Activated CD4-positive, alpha-beta memory T cell treated with anti-CD3 and anti-CD28 coated beads, Interleukin-2, amount 10 ng/mL, durations not matched to agents 7 days and 5 days (primary cell): ENCODE measurements around the gene DNAJC13. TPM values are rescaled to one million over a fixed set of nuclear protein-coding genes. Genes with fewer than 3 reads are reported as not detected.
A peak's percentile ranks its signal among the peaks of the same experiment; 100 is the strongest.
"Not testable (repeated sequence)": the region's sequence is repeated elsewhere in the genome, so short reads cannot be mapped to it uniquely, and the experiment has no call there.

ENCODE experiments used
- CTCF ChIA-PET: fragments of 350-600 bp; sonication (Branson Sonifier 250); formaldehyde crosslinking; loops from one replicate; lab custom pipeline; 2021; ENCODE audit warnings: antibody characterized with exemption, inconsistent platforms; lab: Charles Lee
- POLR2A ChIA-PET: fragments of 350-600 bp; sonication (Branson Sonifier 250); formaldehyde crosslinking; loops from one replicate; lab custom pipeline; 2021; ENCODE audit warnings: antibody characterized with exemption; lab: Charles Lee
- DNase-seq: peaks from one replicate; pipeline ENCODE4 v3.0.0-alpha.2; 2020
- H3K27ac Mint-ChIP-seq: one replicate; pipeline ENCODE4 v1.8.0; 2021; ENCODE audit warnings: mild to moderate bottlenecking, mixed read lengths
- H3K27me3 Mint-ChIP-seq: one replicate; pipeline ENCODE4 v1.8.0; 2021; ENCODE audit warnings: mixed read lengths
- H3K36me3 Mint-ChIP-seq: one replicate; pipeline ENCODE4 v1.8.0; 2021; ENCODE audit warnings: low read depth, mixed read lengths
- H3K4me1 Mint-ChIP-seq: one replicate; pipeline ENCODE4 v1.8.0; 2021; ENCODE audit warnings: mixed read lengths
- H3K4me3 Mint-ChIP-seq: one replicate; pipeline ENCODE4 v1.8.0; 2021; ENCODE audit warnings: mild to moderate bottlenecking, mixed read lengths
- H3K9me3 Mint-ChIP-seq: one replicate; pipeline ENCODE4 v1.8.0; 2021; ENCODE audit warnings: mixed read lengths
- total RNA-seq, 2 experiments: library from RNA; stranded (reverse); gene quantifications; one replicate each; pipeline ENCODE4 v1.2.3, GENCODE V29; 2021

Gene DNAJC13
- total RNA-seq, 2 experiments from 2014 or later, result 31.0 to 36.7 TPM

GRCh38 chr3:132392675-132393074 is 24.6 kb upstream of the DNAJC13 start:
- H3K36me3 Mint-ChIP-seq, H3K27ac Mint-ChIP-seq, H3K4me3 Mint-ChIP-seq, H3K4me1 Mint-ChIP-seq, DNase-seq, H3K27me3 Mint-ChIP-seq, H3K9me3 Mint-ChIP-seq, CTCF ChIA-PET, POLR2A ChIA-PET: not testable (repeated sequence)

GRCh38 chr3:132394320-132394719 is 23.0 kb upstream of the DNAJC13 start:
- Mint-ChIP-seq H3K36me3 (no peaks in the 10 kb centered on the region), H3K27ac (no peak overlapping the region), H3K4me3 (no peak overlapping the region), H3K27me3 (peaks cover 9% of the 10 kb centered on the region), H3K4me1 (no peaks in the 10 kb centered on the region), H3K9me3 (no peaks in the 10 kb centered on the region)
- ChIA-PET CTCF (no interaction called here), POLR2A (no interaction called here)
- DNase-seq, result no peak

- H3K9me3 Mint-ChIP-seq, result no peaks in the 10 kb centered on the region
- H3K27me3 Mint-ChIP-seq, result peaks cover 7% of the 10 kb centered on the region
- CTCF ChIA-PET, result no interaction called here
- no peak for DNase-seq
- no peaks in the 10 kb centered on the region for H3K36me3 Mint-ChIP-seq
- H3K27ac Mint-ChIP-seq, result no peak overlapping the region
- POLR2A ChIA-PET, result no interaction called here
- H3K4me3 Mint-ChIP-seq, result no peak overlapping the region
- no peaks in the 10 kb centered on the region for H3K4me1 Mint-ChIP-seq
Measured at GRCh38 chr3:132395126-132395525, 22.2 kb upstream of the DNAJC13 start.

- H3K4me3 Mint-ChIP-seq, result no peak overlapping the region
- no peaks in the 10 kb centered on the region for H3K9me3 Mint-ChIP-seq
- H3K27ac Mint-ChIP-seq, result no peak overlapping the region
- no peak for DNase-seq
- POLR2A ChIA-PET, result no interaction called here
- CTCF ChIA-PET, result interaction anchor here (5.8 kb wide), 1 partner anchor 44 kb away, joined by 56 read pairs; no protein-coding TSS in a partner anchor
- no peaks in the 10 kb centered on the region for H3K4me1 Mint-ChIP-seq
- no peaks in the 10 kb centered on the region for H3K36me3 Mint-ChIP-seq
- peaks cover 7% of the 10 kb centered on the region for H3K27me3 Mint-ChIP-seq
Measured at GRCh38 chr3:132396255-132396654, 21.0 kb upstream of the DNAJC13 start.

GRCh38 chr3:132396776-132397175 is 20.5 kb upstream of the DNAJC13 start:
- POLR2A ChIA-PET, result not testable (repeated sequence)

GRCh38 chr3:132399054-132399929 is 18.0 kb upstream of the DNAJC13 start:
- Mint-ChIP-seq H3K27ac (no peak overlapping the region), H3K4me3 (no peak overlapping the region), H3K9me3 (no peaks in the 10 kb centered on the region), H3K36me3 (no peaks in the 10 kb centered on the region), H3K4me1 (no peaks in the 10 kb centered on the region), H3K27me3 (peaks cover 10% of the 10 kb centered on the region)
- ChIA-PET POLR2A (interaction anchor here (1.2 kb wide), 1 partner anchor 18 kb away, joined by 3 read pairs; the partner anchor contains the start of gene DNAJC13), CTCF (interaction anchor here (0.7 to 5.8 kb wide), 7 partner anchors 10 to 603 kb away, joined by 3 to 56 read pairs (median 5); partner anchors contain the start of gene DNAJC13)
- peak; percentile 26 for DNase-seq

More at GRCh38 chr3:132396776-132397175, 20.5 kb upstream of the DNAJC13 start:
- H3K4me1 Mint-ChIP-seq, H3K36me3 Mint-ChIP-seq, H3K4me3 Mint-ChIP-seq, DNase-seq, H3K27ac Mint-ChIP-seq, H3K27me3 Mint-ChIP-seq, H3K9me3 Mint-ChIP-seq: not testable (repeated sequence)
- CTCF ChIA-PET, result interaction anchor here (3.4 to 5.8 kb wide), 2 partner anchors 44 to 54 kb away, joined by 12 to 56 read pairs; no protein-coding TSS in a partner anchor

GRCh38 chr3:132401255-132401654 is 16.0 kb upstream of the DNAJC13 start:
- Mint-ChIP-seq H3K4me1 (no peaks in the 10 kb centered on the region), H3K27ac (no peak overlapping the region), H3K27me3 (peaks cover 13% of the 10 kb centered on the region), H3K9me3 (no peaks in the 10 kb centered on the region), H3K36me3 (no peaks in the 10 kb centered on the region), H3K4me3 (no peak overlapping the region)
- POLR2A ChIA-PET, result no interaction called here
- CTCF ChIA-PET, result interaction anchor here (1.1 to 5.8 kb wide), 3 partner anchors 16 to 150 kb away, joined by 3 to 56 read pairs (median 9); partner anchors contain the start of gene DNAJC13
- DNase-seq, result no peak

- no peaks in the 10 kb centered on the region for H3K36me3 Mint-ChIP-seq
- CTCF ChIA-PET, result no interaction called here
- no peaks in the 10 kb centered on the region for H3K9me3 Mint-ChIP-seq
- no peak overlapping the region for H3K4me3 Mint-ChIP-seq
- H3K27me3 Mint-ChIP-seq, result peaks cover 16% of the 10 kb centered on the region
- POLR2A ChIA-PET, result interaction anchor here (0.5 to 1.2 kb wide), 2 partner anchors 13 to 169 kb away, joined by 3 read pairs; partner anchors contain the start of gene DNAJC13
- no peak overlapping the region for H3K27ac Mint-ChIP-seq
- no peak for DNase-seq
- H3K4me1 Mint-ChIP-seq, result no peaks in the 10 kb centered on the region
Measured at GRCh38 chr3:132404276-132404675, 13.0 kb upstream of the DNAJC13 start.

- CTCF ChIA-PET, result no interaction called here
- Mint-ChIP-seq H3K27me3 (peaks cover 19% of the 10 kb centered on the region), H3K4me1 (no peaks in the 10 kb centered on the region), H3K27ac (no peak overlapping the region), H3K36me3 (no peaks in the 10 kb centered on the region), H3K4me3 (no peak overlapping the region), H3K9me3 (no peaks in the 10 kb centered on the region)
- POLR2A ChIA-PET, result interaction anchor here (1.2 kb wide), 1 partner anchor 12 kb away, joined by 3 read pairs; the partner anchor contains the start of gene DNAJC13
- no peak for DNase-seq
Measured at GRCh38 chr3:132405188-132405587, 12.1 kb upstream of the DNAJC13 start.

GRCh38 chr3:132405609-132406299 is 11.5 kb upstream of the DNAJC13 start:
- no peak for DNase-seq
- peaks cover 21% of the 10 kb centered on the region for H3K27me3 Mint-ChIP-seq
- H3K36me3 Mint-ChIP-seq, result no peaks in the 10 kb centered on the region
- H3K27ac Mint-ChIP-seq, result no peak overlapping the region
- ChIA-PET POLR2A (interaction anchor here (1.1 kb wide), 1 partner anchor 12 kb away, joined by 3 read pairs; the partner anchor contains the start of gene DNAJC13), CTCF (interaction anchor here (1.2 kb wide), 1 partner anchor 55 kb away, joined by 3 read pairs; no protein-coding TSS in a partner anchor)
- no peaks in the 10 kb centered on the region for H3K4me1 Mint-ChIP-seq
- no peak overlapping the region for H3K4me3 Mint-ChIP-seq
- no peaks in the 10 kb centered on the region for H3K9me3 Mint-ChIP-seq

- no peak overlapping the region for H3K27ac Mint-ChIP-seq
- no peaks in the 10 kb centered on the region for H3K4me1 Mint-ChIP-seq
- peaks cover 25% of the 10 kb centered on the region for H3K27me3 Mint-ChIP-seq
- no peaks in the 10 kb centered on the region for H3K9me3 Mint-ChIP-seq
- H3K4me3 Mint-ChIP-seq, result no peak overlapping the region
- no peak for DNase-seq
- ChIA-PET POLR2A (interaction anchor here (1.1 kb wide), 1 partner anchor 11 kb away, joined by 3 read pairs; the partner anchor contains the start of gene DNAJC13), CTCF (interaction anchor here (1.2 kb wide), 1 partner anchor 55 kb away, joined by 3 read pairs; no protein-coding TSS in a partner anchor)
- H3K36me3 Mint-ChIP-seq, result no peaks in the 10 kb centered on the region
Measured at GRCh38 chr3:132406587-132406986, 10.7 kb upstream of the DNAJC13 start.

- Mint-ChIP-seq H3K9me3 (no peaks in the 10 kb centered on the region), H3K36me3 (no peaks in the 10 kb centered on the region), H3K27ac (no peak overlapping the region), H3K4me1 (no peaks in the 10 kb centered on the region), H3K27me3 (peaks cover 28% of the 10 kb centered on the region), H3K4me3 (no peak overlapping the region)
- POLR2A ChIA-PET, result no interaction called here
- CTCF ChIA-PET, result interaction anchor here (1.2 kb wide), 1 partner anchor 56 kb away, joined by 3 read pairs; no protein-coding TSS in a partner anchor
- no peak for DNase-seq
Measured at GRCh38 chr3:132407025-132407424, 10.3 kb upstream of the DNAJC13 start.
